ENCODE measurements around the gene MPRIP.
"Not testable (repeated sequence)": the region's sequence is repeated elsewhere in the genome, so short reads cannot be mapped to it uniquely, and the experiment has no call there.

MPRIP gene

GRCh38 chr17:17154556-17154955 lies 112.3 kb downstream of the MPRIP start:
- no peak overlapping the region for H3K4me3 ChIP-seq (ENCODE audit: low read depth, low read length)
- TF ChIP-seq, protein P1, sequence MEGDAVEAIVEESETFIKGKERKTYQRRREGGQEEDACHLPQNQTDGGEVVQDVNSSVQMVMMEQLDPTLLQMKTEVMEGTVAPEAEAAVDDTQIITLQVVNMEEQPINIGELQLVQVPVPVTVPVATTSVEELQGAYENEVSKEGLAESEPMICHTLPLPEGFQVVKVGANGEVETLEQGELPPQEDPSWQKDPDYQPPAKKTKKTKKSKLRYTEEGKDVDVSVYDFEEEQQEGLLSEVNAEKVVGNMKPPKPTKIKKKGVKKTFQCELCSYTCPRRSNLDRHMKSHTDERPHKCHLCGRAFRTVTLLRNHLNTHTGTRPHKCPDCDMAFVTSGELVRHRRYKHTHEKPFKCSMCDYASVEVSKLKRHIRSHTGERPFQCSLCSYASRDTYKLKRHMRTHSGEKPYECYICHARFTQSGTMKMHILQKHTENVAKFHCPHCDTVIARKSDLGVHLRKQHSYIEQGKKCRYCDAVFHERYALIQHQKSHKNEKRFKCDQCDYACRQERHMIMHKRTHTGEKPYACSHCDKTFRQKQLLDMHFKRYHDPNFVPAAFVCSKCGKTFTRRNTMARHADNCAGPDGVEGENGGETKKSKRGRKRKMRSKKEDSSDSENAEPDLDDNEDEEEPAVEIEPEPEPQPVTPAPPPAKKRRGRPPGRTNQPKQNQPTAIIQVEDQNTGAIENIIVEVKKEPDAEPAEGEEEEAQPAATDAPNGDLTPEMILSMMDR (IDR thresholded peaks at IDR 0.05; ENCODE audit: borderline replicate concordance, insufficient read depth, low read depth, low read length), result no peak

- TF ChIP-seq, protein P1 (IDR thresholded peaks at IDR 0.05; ENCODE audit: borderline replicate concordance, insufficient read depth, low read depth, low read length), result no peak
- no peak overlapping the region for H3K4me3 ChIP-seq (ENCODE audit: low read depth, low read length)
These were observed 112.7 kb downstream of the MPRIP start for GRCh38 chr17:17154981-17155380.

- TF ChIP-seq, protein P1 (IDR thresholded peaks at IDR 0.05; ENCODE audit: borderline replicate concordance, insufficient read depth, low read depth, low read length), result peak; percentile 6; the same call in 1 of the 2 replicates
These were observed 113.3 kb downstream of the MPRIP start for GRCh38 chr17:17155568-17155967.

DNA sequence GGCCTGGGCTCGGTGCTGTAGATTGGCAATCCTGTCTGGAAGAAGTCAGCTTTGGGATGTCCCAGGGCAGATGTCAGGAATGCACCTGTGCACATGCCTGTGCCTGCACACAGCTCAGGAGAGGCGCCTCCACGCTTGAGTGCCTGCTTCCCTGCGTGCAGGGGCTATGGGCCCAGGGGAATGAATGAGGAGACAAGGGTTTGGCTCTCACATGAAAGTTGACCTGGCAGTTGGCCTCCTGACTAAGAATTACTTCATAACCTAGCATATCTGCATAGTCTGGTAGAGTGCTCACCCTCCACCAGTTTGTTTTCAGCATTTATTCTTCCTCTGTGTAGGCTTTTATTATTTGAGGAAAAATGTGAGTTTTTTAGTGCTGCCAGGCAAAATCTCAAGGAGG lies 113.8 kb downstream of the MPRIP start:
- TF ChIP-seq, protein P1 (IDR thresholded peaks at IDR 0.05; ENCODE audit: borderline replicate concordance, insufficient read depth, low read depth, low read length), result no peak
- no peak overlapping the region for H3K4me3 ChIP-seq (ENCODE audit: low read depth, low read length)

More at GRCh38 chr17:17155568-17155967, 113.3 kb downstream of the MPRIP start:
- no peak overlapping the region for H3K4me3 ChIP-seq (ENCODE audit: low read depth, low read length)

DNA sequence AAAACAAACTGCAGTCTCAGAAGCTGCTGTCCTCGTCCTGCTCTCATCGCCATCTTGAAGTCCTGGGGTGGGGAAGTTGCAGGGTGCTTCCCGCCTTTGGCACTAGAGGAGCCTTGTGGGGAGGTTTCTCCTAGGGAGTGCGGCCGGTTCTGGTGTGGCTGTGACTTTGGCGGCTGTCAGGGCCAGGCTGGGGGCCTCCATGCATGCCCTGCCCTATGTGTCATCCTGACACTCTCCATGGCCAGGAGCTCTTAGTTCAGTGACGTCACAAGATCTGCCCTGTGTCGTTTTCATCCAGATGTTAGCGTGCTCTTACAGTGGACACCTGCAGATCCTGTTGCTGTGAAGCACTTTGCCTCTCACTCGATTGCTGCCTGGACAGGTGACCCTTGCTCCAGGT lies 114.3 kb downstream of the MPRIP start:
- H3K4me3 ChIP-seq (ENCODE audit: low read depth, low read length), result no peak overlapping the region
- TF ChIP-seq, protein P1 (IDR thresholded peaks at IDR 0.05; ENCODE audit: borderline replicate concordance, insufficient read depth, low read depth, low read length), result no peak

DNA sequence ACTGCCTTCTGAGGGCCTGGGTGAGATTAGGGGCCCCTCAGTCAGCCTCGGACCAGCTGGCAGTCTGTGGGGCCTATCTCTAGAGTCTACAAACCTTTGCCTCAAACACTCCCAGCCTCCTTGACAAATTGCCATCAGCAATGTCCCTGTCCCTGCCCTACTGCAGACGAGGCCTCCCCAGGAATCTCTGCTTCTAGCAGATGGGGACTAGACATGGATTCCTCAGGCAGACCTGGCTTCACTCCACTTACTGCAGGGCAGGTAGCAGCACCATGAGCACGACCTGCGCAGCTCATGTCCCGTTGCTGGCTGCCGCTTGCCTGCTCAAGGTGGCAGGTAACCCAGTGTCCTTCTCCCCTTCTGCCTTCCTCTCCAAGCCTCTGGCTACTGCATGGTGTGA lies 114.8 kb downstream of the MPRIP start:
- H3K4me3 ChIP-seq (ENCODE audit: low read depth, low read length), result no peak overlapping the region
- TF ChIP-seq, protein P1 (IDR thresholded peaks at IDR 0.05; ENCODE audit: borderline replicate concordance, insufficient read depth, low read depth, low read length), result no peak

DNA sequence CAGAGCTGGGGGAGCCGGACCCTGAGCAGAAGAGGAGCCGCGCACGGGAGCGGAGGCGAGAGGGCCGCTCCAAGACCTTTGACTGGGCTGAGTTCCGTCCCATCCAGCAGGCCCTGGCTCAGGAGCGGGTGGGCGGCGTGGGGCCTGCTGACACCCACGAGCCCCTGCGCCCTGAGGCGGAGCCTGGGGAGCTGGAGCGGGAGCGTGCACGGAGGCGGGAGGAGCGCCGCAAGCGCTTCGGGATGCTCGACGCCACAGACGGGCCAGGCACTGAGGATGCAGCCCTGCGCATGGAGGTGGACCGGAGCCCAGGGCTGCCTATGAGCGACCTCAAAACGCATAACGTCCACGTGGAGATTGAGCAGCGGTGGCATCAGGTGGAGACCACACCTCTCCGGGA lies 116.2 kb downstream of the MPRIP start:
- H3K4me3 ChIP-seq (ENCODE audit: low read depth, low read length), result not testable (repeated sequence)

DNA sequence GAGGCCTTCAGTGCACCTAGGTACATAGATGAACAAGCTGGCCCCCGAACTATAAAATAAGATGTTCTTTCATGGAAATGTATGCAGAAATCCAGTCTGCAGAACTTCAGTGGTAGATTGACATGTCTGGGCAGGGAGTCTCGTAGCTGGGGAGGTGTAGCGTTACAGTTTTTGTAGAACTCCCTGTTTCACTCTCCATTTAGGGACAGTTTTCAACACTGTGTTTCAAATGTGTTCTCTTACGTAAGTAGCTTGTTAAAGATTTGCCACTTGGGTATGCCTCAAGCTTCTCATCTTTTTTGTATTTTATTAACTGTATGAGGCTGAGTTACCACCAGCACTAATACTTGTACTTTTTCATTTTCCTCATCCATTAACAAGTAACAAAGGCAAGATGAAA lies 117.3 kb downstream of the MPRIP start:
- H3K4me3 ChIP-seq (ENCODE audit: low read depth, low read length), result no peak overlapping the region
- TF ChIP-seq, protein P1 (IDR thresholded peaks at IDR 0.05; ENCODE audit: borderline replicate concordance, insufficient read depth, low read depth, low read length), result no peak
